SKM-1 treated with dmso at 0.1 percent for 144 hours (cell line): ENCODE results near the gene KIAA0930.
A peak's percentile ranks its signal among the peaks of the same experiment; 100 is the strongest.
"Not testable (repeated sequence)": the region's sequence is repeated elsewhere in the genome, so short reads cannot be mapped to it uniquely, and the experiment has no call there.

Experiments
- DNase-seq: peaks from one replicate; lab custom pipeline; 2025; ENCODE audit not compliant: unreplicated experiment; lab: John Stamatoyannopoulos, UW

The KIAA0930 gene

DNA sequence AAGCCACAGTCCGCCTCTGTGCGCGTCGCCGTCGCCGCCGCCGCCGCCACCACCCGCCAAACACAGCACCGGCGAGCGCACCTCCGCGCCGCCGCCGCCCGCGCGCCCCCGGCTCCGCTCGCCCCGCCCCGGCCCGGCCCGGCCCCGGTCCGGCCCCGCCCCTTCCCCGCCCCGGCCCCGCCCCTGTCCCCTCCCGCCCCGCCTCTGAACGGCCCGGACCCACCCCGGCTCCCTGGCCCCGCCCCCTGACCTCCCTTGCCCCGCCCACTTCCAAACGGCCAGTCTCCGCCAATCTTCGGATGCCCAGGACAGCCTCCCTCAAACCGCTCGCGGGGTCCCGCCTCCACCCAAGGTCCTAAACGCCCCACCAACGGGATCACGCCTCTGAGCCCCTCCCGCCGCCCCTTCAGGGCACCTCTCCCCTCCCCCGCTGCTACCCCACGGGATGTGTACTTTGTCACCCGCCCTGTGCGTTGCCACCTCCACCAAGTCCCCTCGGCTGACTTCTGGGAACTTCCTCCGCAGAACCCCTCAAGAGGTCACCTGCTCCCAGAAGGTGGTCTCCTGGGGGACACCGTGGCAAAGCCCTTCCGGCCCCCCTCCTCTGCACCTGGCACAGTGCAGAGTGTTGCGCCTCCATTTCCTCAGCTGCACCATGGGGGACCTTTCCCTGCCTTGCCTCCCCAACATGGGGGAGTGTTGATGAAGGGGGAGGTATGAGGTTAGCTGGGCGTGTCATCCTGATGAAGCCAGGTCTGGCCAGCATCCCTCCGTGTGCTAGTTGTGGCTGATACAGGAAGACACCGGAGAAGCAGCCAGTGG, at the start of gene KIAA0930:
Gene KIAA0930, minus strand, starts transcription at position 85 of the 822 bp plus-strand sequence. CDS start 191 bp downstream, outside the sequence.
- peak; percentile 67 for DNase-seq

DNA sequence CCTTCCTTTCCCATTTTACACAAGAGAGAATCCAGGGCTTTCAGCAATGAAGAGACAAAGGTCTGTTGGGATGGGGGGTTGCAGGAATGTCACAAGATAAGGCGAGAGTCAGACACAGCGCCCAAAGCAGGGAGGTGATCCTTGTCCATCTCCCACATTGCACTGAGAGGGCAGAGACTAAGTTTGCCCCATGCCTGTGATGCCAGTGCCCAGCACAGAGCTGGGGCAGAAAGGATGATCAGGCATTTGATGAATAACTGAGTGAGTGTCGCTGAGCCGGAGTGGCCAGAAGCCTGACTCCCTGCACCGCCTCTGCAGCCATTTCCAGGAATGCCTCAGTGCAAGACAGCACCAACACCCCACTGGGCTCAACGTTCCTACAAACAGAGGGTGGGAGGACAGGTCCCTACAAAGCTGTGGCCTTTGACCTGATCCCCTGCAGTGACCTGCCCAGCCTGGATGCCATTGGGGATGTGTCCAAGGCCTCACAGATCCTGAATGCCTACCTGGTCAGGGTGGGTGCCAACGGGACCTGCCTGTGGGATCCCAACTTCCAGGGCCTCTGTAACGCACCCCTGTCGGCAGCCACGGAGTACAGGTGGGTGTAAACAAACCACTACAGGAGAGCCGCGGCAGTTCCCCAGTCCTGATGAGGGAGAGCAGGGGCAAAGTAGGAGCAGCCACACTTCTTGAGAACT, 46.3 kb upstream of the KIAA0930 start:
- DNase-seq: no peak

DNA sequence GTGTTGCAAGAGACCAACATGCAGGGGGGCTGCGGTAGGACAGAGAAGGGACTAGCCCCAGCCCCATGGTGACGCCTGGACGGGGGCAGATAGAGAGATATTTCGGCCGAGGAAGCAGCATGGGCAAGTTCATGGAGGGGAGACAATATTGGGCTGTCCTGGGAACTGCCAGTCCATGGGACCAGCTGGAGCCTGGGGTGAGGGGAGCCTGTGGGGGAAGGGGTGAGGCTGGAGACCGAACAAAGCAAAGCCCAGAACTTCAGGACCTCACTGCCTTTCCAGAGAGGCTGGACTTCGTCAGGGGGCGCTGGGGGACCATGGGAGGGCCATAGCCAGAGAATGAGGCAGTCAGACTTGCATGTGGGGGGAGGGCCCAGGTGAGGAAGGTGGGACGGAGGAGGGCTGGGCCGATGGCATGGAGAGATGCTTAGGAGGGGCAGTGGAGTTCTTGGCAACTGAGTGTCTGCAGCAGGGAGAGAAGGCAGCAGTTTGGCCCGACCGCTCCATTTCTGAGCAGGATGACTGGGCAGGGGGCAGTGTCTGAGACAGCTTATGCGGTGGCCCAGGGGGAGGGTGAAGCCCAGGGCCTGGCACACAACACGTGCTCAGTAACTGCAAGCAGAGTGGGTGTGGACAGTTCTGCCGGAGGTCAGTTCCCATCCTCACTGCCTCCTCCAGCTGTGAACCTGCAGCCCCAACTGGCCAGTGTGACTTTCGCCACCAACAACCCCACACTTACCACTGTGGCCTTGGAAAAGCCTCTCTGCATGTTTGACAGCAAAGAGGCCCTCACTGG, 44.8 kb upstream of the KIAA0930 start:
- DNase-seq: no peak

GRCh38 chr22:45284705-45285262, 44.1 kb upstream of the KIAA0930 start, which contains the start of gene UPK3A:
Gene UPK3A (plus strand): TSS chr22:45284949. CDS start chr22:45285014, 65 bp downstream.
- DNase-seq: no peak

DNA sequence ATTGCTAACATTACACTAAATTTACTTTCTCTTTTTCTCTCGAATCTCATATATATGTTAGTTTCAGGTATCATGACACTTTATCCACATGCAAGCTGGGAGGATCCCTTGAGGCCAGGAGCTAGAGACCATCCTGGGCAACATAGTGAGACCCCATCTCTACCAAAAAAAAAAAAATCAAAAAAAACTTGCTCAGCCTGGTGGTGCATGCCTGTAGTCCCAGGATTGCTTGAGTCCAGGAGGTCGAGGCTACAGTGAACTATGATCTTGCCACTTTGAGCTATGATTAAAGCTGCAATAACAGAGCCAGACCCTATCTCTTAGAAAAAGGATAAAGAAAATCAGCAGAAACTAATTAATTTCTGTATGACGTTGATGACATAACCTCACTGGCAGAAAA, 40.3 kb upstream of the KIAA0930 start:
- DNase-seq: no peak

- DNase-seq: no peak
Observed at GRCh38 chr22:45280587-45280980, 39.9 kb upstream of the KIAA0930 start.

GRCh38 chr22:45278125-45278524, 37.4 kb upstream of the KIAA0930 start:
- no peak for DNase-seq

DNA sequence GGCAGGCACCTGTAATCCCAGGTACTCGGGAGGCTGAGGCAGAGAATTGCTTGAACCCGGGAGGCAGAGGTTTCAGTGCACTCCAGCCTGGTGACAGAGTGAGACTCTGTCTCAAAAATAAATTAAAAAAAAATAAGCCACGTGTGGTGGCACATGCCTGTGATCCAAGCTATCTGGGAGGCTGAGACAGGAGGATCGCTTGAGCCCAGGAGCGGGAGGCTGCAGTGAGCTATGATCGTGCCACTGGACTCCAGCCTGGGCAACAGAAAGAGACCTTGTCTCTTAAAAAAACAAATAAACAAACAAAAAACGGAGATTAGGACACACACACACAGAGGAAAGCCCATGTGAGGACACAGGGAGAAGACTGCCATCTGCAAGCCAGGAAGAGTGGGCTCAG, 37.0 kb upstream of the KIAA0930 start:
- DNase-seq: not testable (repeated sequence)

- no peak for DNase-seq
Observed at GRCh38 chr22:45276507-45277105, 35.9 kb upstream of the KIAA0930 start.

- DNase-seq: no peak
Observed at GRCh38 chr22:45273452-45274075, 32.9 kb upstream of the KIAA0930 start.

- DNase-seq: no peak
Observed at GRCh38 chr22:45272498-45272897, 31.8 kb upstream of the KIAA0930 start.

GRCh38 chr22:45271667-45272201, 31.0 kb upstream of the KIAA0930 start:
- no peak for DNase-seq

DNA sequence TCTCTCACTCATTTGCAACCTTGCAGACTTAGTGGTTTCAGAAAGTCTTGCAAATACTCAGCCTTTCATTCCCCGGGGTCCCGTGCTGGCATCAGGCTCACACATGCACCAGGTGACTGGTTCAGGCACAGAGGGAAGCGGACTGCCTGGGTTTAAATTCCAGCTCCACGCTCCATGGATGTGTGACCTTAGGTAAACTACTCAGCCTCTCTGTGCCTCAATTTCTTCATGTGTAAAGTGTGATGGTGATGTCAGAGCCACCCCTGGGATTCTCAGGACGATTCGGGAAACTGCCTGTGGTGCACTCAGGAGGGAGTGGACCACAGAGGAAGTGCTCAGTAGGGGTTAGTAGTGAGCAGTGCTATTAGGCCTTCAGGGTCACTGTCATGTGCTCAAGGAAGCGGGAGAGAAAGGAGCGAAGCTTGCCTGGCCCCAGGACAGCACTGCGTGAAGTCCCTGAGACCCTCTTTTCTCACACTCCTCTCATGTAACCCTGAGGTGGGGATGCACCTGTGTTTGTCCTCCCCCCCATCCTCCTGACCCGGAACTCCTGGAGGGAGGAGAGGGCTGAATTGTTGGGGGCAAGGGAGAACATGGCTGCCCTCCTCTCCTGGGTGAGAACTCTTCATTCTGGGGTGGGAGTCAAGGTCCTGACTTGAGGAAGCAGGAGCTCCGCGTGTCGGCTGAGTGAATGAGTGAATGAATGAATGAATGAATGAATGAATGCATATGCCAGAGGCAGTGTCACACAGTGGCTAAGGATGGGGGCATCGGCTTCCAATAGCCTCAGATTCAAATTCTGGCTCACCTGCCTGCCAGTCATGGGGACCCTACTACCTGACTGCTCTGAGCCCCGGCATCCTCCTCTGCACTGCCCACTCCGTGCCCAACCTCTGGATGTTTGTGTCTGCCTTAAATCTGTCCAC, 29.7 kb upstream of the KIAA0930 start:
- no peak for DNase-seq

DNA sequence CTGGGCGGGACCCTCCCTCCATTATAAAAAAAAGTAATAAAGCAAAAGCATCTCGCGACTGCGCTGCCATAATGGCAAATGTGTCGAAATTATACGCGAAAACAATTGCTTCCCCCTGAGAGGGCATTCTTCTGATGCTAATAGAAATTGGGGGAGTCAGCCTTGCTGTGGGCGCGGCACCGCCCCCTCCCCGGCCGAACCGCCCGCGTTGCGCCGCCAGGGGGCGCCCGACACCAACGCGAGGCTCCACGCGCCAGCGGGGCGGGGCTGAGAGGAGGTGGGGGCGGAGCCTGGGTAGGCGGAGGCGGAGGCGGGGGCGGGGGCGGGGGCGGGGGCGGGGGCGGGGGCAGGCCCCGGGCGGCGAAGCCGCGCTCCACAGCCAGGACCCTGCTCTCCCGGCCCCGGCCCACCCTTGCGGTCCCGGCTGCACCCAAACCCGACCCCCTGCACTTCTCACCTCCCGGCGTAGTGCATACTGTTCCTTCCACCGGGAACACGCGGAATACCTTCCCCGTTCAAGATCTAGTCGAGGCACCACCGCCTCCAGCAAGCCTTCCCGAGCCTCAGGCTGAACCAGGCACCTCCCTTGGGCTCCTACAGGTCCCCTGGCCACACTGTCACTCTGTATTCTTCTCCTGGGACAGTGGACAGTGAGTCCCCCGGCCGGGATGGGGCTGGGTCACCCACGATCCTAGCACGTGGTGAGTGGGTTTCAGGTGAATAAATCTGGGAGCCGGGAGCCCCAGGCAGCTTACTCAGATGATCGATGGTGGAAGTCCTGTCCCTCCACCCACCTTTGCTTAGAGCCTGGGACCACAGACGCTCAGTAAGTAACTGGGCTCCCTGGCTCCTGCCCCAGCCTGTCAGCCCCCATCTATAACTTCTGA, 28.5 kb upstream of the KIAA0930 start:
- peak; percentile 70 for DNase-seq

DNA sequence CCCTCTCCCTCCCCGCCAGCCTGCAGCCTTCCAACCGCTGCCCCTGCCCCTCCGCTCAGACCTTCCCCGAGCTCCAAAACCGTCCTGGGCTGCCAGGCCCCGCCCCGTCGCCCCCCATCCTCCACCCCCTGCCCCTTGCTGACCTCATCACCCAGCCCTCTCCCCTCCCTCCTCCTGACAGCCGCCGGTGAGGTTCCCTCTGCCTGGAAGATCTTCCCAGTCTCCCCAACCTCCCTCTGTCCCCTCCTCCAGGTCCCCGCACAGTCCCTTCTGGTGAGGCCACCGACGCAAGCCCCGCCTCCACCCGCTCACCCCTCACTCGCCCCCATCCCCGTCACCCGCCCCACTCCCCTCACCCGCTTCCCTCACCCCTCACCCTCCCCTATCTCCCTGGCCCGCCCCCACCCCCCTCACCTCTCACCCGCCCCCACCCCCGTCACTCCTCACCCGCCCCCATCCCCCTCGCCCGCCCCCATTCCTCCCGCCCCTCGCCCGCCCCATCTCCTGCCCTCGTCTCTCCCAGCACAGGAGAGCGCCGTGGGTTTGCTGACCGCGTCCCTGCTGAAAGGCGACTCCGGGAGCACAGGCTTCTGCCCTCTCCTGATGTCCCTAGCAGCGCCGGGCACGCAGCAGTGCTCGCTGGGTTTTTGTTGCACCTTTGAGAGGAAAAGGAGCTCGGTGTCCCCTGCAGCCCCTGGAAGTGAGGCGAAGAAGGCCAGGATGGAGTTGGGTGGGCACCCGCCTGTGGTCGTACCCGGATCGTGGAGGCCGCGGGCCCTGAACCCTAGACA, 27.7 kb upstream of the KIAA0930 start:
- DNase-seq: no peak

DNA sequence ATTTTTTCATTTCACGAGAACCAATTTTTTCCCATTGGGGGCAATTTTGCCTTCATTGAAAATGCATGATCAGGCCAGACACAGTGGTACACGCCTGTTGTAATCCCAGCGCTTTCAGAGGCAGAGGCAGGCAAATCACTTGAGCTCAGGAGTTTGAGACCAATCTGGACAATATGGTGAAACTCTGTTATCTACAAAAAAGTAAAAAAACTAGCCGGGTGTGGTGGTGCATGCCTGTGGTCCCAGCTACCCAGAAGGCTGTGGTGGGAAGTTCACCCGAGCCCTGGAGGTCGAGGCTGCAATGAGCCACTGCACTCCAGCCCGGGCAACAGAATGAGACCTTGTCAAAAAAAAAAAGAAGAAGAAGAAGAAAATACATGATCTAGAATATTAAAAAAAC, 24.8 kb upstream of the KIAA0930 start:
- no peak for DNase-seq
